Peyer's patch (tissue), 4 donors: ENCODE results near the gene FOXF2. TPM values are rescaled to one million over a fixed set of nuclear protein-coding genes. Genes with fewer than 3 reads are reported as not detected.
A peak's percentile ranks its signal among the peaks of the same experiment; 100 is the strongest.

ENCODE experiments used
- DNase-seq, 3 donors: peaks; one replicate each; pipeline ENCODE4 v3.0.0-alpha.2; 2017 to 2019
- H3K27ac ChIP-seq, 4 donors: fragments of 200-600 bp; sonication (generic); one replicate each; pipeline ENCODE4 v1.5.1; 2016 to 2019
- H3K27me3 ChIP-seq, 2 donors: fragments of 200-600 bp; sonication (generic); one replicate each; pipeline ENCODE4 v1.5.1; 2019
- H3K36me3 ChIP-seq, 3 donors: fragments of 200-600 bp; sonication (generic); one replicate each; pipeline ENCODE4 v1.5.1; 2016 to 2019
- H3K4me1 ChIP-seq, 4 donors: fragments of 200-600 bp; sonication (generic); one replicate each; pipeline ENCODE4 v1.5.1; 2016 to 2019
- H3K4me3 ChIP-seq, 4 donors: fragments of 200-600 bp; sonication (generic); 1 replicate in 3 of 4; 2 replicates in 1 of 4; pipeline ENCODE4 v1.5.1; 2016 to 2019; ENCODE audit warnings: mild to moderate bottlenecking in 1 of 4
- H3K9me3 ChIP-seq, 4 donors: fragments of 200-600 bp; sonication (generic); one replicate each; pipeline ENCODE4 v1.5.1; 2016 to 2019; ENCODE audit warnings: mild to moderate bottlenecking in 1 of 4
- CTCF ChIP-seq, 6 experiments: fragments of 450-650 bp in 4 of 6; fragments of 200-600 bp in 2 of 6; sonication (generic) in 1 of 6; IDR thresholded peaks; one replicate each; pipeline ENCODE4 v1.5.1; 2017 to 2019; ENCODE audit warnings: antibody characterized with exemption in 6 of 6, mild to moderate bottlenecking in 3 of 6, moderate library complexity in 1 of 6
- POLR2A ChIP-seq, 2 donors: fragments of 450-650 bp; IDR thresholded peaks; one replicate each; pipeline ENCODE4 v1.5.1; 2017; ENCODE audit warnings: antibody characterized with exemption in 2 of 2, mild to moderate bottlenecking in 2 of 2, moderate library complexity in 2 of 2
- total RNA-seq, 4 donors: library from RNA; depleted of rRNA; stranded (reverse); fragments of >200 nt; gene quantifications; one replicate each; pipeline ENCODE4 v1.1.0, GENCODE V29; 2016

The FOXF2 gene
- total RNA-seq, 4 donors from 2014 or later, result 4.0 to 14.0 (median 8.0) TPM

- H3K27me3 ChIP-seq, result peaks cover 0 to 56% of the 10 kb centered on the region in 2 donors
- H3K4me3 ChIP-seq, result no peak overlapping the region
- no peaks in the 10 kb centered on the region for H3K9me3 ChIP-seq
- TF ChIP-seq CTCF (IDR thresholded peaks at IDR 0.05), result no peak
- no peak for TF ChIP-seq POLR2A (IDR thresholded peaks at IDR 0.05)
- peaks cover 0 to 37% (median 8%) of the 10 kb centered on the region in 4 donors for H3K4me1 ChIP-seq
- H3K36me3 ChIP-seq, result no peaks in the 10 kb centered on the region
- H3K27ac ChIP-seq, result no peak overlapping the region
- DNase-seq, result no peak
These were observed 9.6 kb upstream of the FOXF2 start for GRCh38 chr6:1379788-1380147.

- TF ChIP-seq CTCF (IDR thresholded peaks at IDR 0.05) (no peak), POLR2A (IDR thresholded peaks at IDR 0.05) (no peak)
- H3K9me3 ChIP-seq, result no peaks in the 10 kb centered on the region
- no peaks in the 10 kb centered on the region for H3K36me3 ChIP-seq
- H3K4me1 ChIP-seq, result peaks cover 0 to 37% (median 8%) of the 10 kb centered on the region in 4 donors
- H3K27me3 ChIP-seq, result peaks cover 0 to 56% of the 10 kb centered on the region in 2 donors
- DNase-seq, result no peak
- no peak overlapping the region for H3K27ac ChIP-seq
- H3K4me3 ChIP-seq, result peak overlapping the region in 2 of 4 donors; percentile 46 to 50
These were observed 8.6 kb upstream of the FOXF2 start for GRCh38 chr6:1380625-1381427.

- TF ChIP-seq CTCF (IDR thresholded peaks at IDR 0.05), result peak; percentile 44 to 87 (median 74)
- no peak for TF ChIP-seq POLR2A (IDR thresholded peaks at IDR 0.05)
- no peaks in the 10 kb centered on the region for H3K9me3 ChIP-seq
- DNase-seq, result peak in 1 of 3 donors; percentile 73
- peaks cover 0 to 37% (median 8%) of the 10 kb centered on the region in 4 donors for H3K4me1 ChIP-seq
- H3K27me3 ChIP-seq, result peaks cover 0 to 56% of the 10 kb centered on the region in 2 donors
- H3K27ac ChIP-seq, result peak overlapping the region in 3 of 4 donors; percentile 60 to 90 (median 86)
- H3K36me3 ChIP-seq, result no peaks in the 10 kb centered on the region
- peak overlapping the region in 3 of 4 donors; percentile 32 to 50 (median 46) for H3K4me3 ChIP-seq
These were observed 7.7 kb upstream of the FOXF2 start for GRCh38 chr6:1381481-1382330.

GRCh38 chr6:1382331-1382882 is 7.0 kb upstream of the FOXF2 start:
- Histone ChIP-seq H3K27ac (peak overlapping the region; percentile 49 to 90 (median 73)), H3K27me3 (peaks cover 0 to 55% of the 10 kb centered on the region in 2 donors), H3K4me1 (peaks cover 0 to 37% (median 8%) of the 10 kb centered on the region in 4 donors), H3K36me3 (no peaks in the 10 kb centered on the region), H3K9me3 (no peaks in the 10 kb centered on the region), H3K4me3 (peak overlapping the region in 3 of 4 donors; percentile 32 to 50 (median 46))
- no peak for DNase-seq
- TF ChIP-seq CTCF (IDR thresholded peaks at IDR 0.05), result no peak
- TF ChIP-seq POLR2A (IDR thresholded peaks at IDR 0.05), result no peak
